HCT116 (cell line): ENCODE measurements around the gene KIF26A.

ENCODE experiments used
- CBX3 ChIP-seq: IDR thresholded peaks from 2 replicates; pipeline ENCODE4 v1.6.1; 2012; ENCODE audit warnings: low read depth
- CTCF ChIP-seq, 3 experiments: fragments of 200-600 bp in 1 of 3; sonication (generic) in 1 of 3; IDR thresholded peaks in 2 of 3; conservative IDR thresholded peaks in 1 of 3; 2 replicates each; pipeline ENCODE4 v1.5.1; 2012 to 2017; ENCODE audit warnings: low read depth in 2 of 3, low read length in 2 of 3, antibody characterized with exemption in 1 of 3, borderline replicate concordance in 1 of 3, control low read depth in 1 of 3, mild to moderate bottlenecking in 1 of 3, mixed read lengths in 1 of 3, mixed run types in 1 of 3, moderate library complexity in 1 of 3; ENCODE audit not compliant: insufficient read depth in 1 of 3
- EZH2 ChIP-seq: fragments of 200-600 bp; sonication (generic); IDR thresholded peaks from 2 replicates; pipeline ENCODE4 v1.6.1; 2017; ENCODE audit warnings: antibody characterized with exemption, mixed run types
- POLR2A ChIP-seq: IDR thresholded peaks from 2 replicates; pipeline ENCODE4 v1.7.0; 2011; ENCODE audit warnings: borderline replicate concordance; ENCODE audit not compliant: insufficient read depth, insufficient read length; ENCODE audit errors: extremely low read depth
- POLR2AphosphoS5 ChIP-seq: IDR thresholded peaks from 2 replicates; pipeline ENCODE4 v1.6.1; 2011; ENCODE audit warnings: mild to moderate bottlenecking, low read depth, low read length, moderate library complexity
- SIN3A ChIP-seq: IDR thresholded peaks from 2 replicates; pipeline ENCODE4 v1.6.1; 2012; ENCODE audit warnings: low read depth
- SRF ChIP-seq: IDR thresholded peaks from 2 replicates; pipeline ENCODE4 v1.6.1; 2012; ENCODE audit warnings: low read depth

GRCh38 chr14:104206281-104206904, 68.0 kb downstream of the KIF26A start:
- TF ChIP-seq POLR2A (no peak), CTCF (IDR thresholded peaks at IDR 0.05 in 2 of 3, conservative IDR thresholded peaks at IDR 0.05 in 1 of 3; ENCODE audit: borderline replicate concordance in 1 of 3, insufficient read depth in 1 of 3, low read depth in 2 of 3, low read length in 2 of 3) (no peak), SRF (no peak), POLR2AphosphoS5 (no peak), SIN3A (no peak), EZH2 (no peak), CBX3 (no peak)
